Measurements from ENCODE around the gene TKTL1.

Gene TKTL1

GRCh38 chrX:154375156-154375504 lies 79.5 kb downstream of the TKTL1 start:
- no peak for DNase-seq (ENCODE audit: low read depth)
- H3K4me3 ChIP-seq (replicated peaks; ENCODE audit: low read depth, low read length): peak overlapping the region; percentile 32
- TF ChIP-seq, protein P1, sequence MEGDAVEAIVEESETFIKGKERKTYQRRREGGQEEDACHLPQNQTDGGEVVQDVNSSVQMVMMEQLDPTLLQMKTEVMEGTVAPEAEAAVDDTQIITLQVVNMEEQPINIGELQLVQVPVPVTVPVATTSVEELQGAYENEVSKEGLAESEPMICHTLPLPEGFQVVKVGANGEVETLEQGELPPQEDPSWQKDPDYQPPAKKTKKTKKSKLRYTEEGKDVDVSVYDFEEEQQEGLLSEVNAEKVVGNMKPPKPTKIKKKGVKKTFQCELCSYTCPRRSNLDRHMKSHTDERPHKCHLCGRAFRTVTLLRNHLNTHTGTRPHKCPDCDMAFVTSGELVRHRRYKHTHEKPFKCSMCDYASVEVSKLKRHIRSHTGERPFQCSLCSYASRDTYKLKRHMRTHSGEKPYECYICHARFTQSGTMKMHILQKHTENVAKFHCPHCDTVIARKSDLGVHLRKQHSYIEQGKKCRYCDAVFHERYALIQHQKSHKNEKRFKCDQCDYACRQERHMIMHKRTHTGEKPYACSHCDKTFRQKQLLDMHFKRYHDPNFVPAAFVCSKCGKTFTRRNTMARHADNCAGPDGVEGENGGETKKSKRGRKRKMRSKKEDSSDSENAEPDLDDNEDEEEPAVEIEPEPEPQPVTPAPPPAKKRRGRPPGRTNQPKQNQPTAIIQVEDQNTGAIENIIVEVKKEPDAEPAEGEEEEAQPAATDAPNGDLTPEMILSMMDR (IDR thresholded peaks at IDR 0.05; ENCODE audit: low read length, missing control alignments): no peak

GRCh38 chrX:154376774-154377173 lies 81.2 kb downstream of the TKTL1 start:
- H3K4me3 ChIP-seq (replicated peaks; ENCODE audit: low read depth, low read length): no peak overlapping the region
- DNase-seq (ENCODE audit: low read depth): peak; percentile 44
- TF ChIP-seq, protein P1 (IDR thresholded peaks at IDR 0.05; ENCODE audit: low read length, missing control alignments): no peak

- H3K4me3 ChIP-seq (replicated peaks; ENCODE audit: low read depth, low read length): peak overlapping the region; percentile 43
Observed at GRCh38 chrX:154378059-154378798, 82.6 kb downstream of the TKTL1 start.

DNA sequence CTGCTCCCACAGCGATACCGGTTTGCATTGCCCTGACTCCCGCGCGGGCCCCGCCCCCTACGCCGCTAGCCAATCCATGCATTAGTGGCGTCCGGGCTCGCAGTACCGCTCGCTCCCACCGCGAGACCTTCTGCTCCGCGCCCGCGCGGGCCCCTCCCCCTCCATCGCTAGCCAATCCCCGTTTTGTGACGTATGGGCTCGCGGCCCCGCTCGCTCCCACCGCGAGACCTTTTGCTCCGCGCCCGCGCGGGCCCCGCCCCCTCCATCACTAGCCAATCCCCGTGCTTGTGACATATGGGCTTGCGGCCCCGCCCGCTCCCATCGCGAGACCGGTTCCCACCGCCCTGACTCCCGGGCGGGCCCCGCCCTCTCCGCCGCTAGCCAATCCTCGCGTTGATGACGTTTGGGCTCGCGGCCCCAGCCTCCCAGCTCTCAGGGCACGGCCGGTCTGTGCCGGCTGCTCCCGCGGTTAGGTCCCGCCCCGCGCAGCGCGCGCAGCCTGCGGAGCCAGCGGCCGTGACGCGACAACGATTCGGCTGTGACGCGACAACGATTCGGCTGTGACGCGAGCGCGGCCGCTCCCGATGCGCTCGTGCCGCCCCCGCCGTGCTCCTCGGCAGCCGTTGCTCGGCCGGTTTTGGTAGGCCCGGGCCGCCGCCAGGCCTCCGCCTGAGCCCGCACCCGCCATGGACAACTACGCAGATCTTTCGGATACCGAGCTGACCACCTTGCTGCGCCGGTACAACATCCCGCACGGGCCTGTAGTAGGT lies 83.4 kb downstream of the TKTL1 start, which contains the start of gene EMD:
Gene EMD, plus strand, starts transcription at position 497 of the 770 bp plus-strand sequence. Its CDS starts 190 bp downstream, at position 687.
- TF ChIP-seq, protein P1 (IDR thresholded peaks at IDR 0.05; ENCODE audit: low read length, missing control alignments): no peak
- DNase-seq (ENCODE audit: low read depth): peak; percentile 98
- peak within 1 kb of the TSS; percentile 70 for H3K4me3 ChIP-seq (replicated peaks; ENCODE audit: low read depth, low read length)

More at GRCh38 chrX:154378059-154378798, 82.6 kb downstream of the TKTL1 start:
- peak; percentile 54 for DNase-seq (ENCODE audit: low read depth)
- TF ChIP-seq, protein P1 (IDR thresholded peaks at IDR 0.05; ENCODE audit: low read length, missing control alignments): no peak

DNA sequence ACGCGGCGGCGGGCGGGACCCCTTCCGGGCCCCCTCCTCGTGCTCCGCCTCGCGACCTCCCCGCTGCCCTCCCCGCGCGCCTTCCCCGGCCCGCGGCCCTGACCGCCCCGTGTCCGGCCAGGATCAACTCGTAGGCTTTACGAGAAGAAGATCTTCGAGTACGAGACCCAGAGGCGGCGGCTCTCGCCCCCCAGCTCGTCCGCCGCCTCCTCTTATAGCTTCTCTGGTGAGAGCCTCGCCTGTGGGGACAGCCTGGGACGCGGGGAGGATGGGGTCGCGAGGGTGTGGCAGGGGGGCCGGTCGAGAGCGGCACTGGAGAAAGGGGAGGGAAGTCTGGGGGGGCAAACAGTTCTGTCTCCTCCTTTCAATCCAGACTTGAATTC lies 84.0 kb downstream of the TKTL1 start:
- no peak for DNase-seq (ENCODE audit: low read depth)
- TF ChIP-seq, protein P1 (IDR thresholded peaks at IDR 0.05; ENCODE audit: low read length, missing control alignments): no peak
- peak overlapping the region; percentile 70 for H3K4me3 ChIP-seq (replicated peaks; ENCODE audit: low read depth, low read length)

Data from fibroblast of pulmonary artery (primary cell).